Activated CD4-positive, CD25-positive, alpha-beta regulatory T cell treated with anti-CD3 and anti-CD28 coated beads, Interleukin-2, amount 50 U/mL, for 16 hours (primary cell): Measurements from ENCODE around the gene PTPN3.
"Not testable (repeated sequence)": the region's sequence is repeated elsewhere in the genome, so short reads cannot be mapped to it uniquely, and the experiment has no call there.

ENCODE experiments used
- DNase-seq: peaks from one replicate; pipeline ENCODE4 v3.0.0-alpha.2; 2020; ENCODE audit warnings: low read depth, low spot score

The PTPN3 gene

GRCh38 chr9:109498195-109499092 lies at the start of gene PTPN3:
PTPN3 (minus strand) TSS chr9:109498307; CDS start chr9:109463434, 34,873 bp downstream.
- no peak for DNase-seq

DNA sequence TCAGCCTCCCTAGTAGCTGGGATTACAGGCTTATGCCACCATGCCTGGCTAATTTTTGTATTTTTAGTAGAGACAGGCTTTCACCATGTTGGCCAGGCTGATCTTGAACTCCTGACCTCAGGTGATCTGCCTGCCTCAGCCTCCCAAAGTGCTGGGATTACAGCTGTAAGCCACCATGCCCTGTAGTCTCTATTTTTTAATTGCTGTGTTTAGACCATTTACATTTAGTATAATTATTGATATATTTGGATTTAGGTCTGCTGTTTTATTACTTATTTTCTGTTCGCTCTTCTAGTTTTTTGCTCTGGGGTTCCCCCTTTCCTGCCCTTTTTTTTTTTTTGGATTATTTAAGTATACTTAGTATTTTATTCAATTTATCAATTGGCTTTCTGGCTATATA lies 46.8 kb upstream of the PTPN3 start:
- not testable (repeated sequence) for DNase-seq

DNA sequence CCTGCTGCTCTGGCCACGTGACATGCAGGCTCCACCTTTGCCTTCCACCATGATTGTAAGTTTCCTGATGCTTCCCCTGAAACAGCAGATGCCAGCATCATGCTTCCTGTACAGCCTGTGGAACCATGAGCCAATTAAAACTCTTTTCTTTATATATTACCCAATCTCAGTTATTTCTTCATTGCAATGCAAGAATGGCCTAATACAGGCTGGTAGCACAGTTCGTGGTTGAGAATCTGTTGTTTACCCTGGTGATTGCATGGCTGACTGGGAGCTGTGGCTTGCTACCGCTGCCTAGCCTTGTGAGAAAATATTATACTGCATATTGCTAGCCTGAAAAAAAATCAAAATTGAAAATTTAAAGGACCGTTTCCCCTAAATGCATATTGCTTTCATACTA lies 44.8 kb upstream of the PTPN3 start:
- DNase-seq: no peak

DNA sequence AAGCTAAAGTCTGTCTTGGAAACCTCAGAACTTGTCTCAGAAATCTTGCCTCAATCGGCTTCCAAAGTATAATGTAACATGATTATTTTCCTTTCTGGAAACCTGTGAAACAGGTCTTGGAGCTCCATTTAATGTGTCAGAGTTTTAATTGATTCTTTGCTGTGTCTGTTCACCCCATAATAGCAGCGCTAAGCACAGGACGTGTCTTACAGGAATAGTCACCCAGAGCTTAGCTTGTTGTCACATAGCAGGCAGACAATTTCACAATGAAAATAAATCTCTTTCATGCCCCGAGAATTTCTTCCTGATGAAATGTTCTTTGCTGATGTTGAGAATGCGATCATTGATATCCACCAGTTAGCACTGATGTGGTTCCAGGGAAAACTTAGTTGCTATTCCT lies 40.2 kb upstream of the PTPN3 start:
- DNase-seq: no peak

GRCh38 chr9:109537288-109537687 lies 39.2 kb upstream of the PTPN3 start:
- no peak for DNase-seq

GRCh38 chr9:109536859-109537258 lies 38.8 kb upstream of the PTPN3 start:
- no peak for DNase-seq

GRCh38 chr9:109535365-109535764 lies 37.3 kb upstream of the PTPN3 start:
- DNase-seq: no peak

- no peak for DNase-seq
Observed at GRCh38 chr9:109534151-109534550, 36.0 kb upstream of the PTPN3 start.

GRCh38 chr9:109532652-109533051 lies 34.5 kb upstream of the PTPN3 start:
- DNase-seq: not testable (repeated sequence)

DNA sequence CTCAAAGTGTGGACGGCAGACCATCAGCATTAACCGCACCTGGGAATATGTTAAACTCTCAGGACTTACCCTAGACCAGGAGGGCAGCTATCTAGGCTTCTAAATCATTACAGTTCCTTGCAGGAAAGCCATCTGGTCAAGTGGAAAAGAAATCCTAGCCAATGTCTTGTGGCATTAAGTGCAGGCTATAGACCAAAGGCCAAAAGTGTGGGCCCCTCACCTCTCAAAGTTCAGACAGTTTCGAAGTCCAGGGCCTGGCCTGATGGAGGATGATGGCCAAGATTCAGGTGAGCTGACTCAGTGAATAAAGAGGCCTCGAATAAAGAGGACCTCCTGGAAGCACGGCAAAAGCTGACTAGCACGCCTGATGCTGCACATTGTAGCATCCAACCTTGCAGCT lies 24.0 kb upstream of the PTPN3 start:
- no peak for DNase-seq

GRCh38 chr9:109520475-109521132 lies 22.5 kb upstream of the PTPN3 start:
- DNase-seq: no peak

- DNase-seq: no peak
Observed at GRCh38 chr9:109519366-109519765, 21.3 kb upstream of the PTPN3 start.

DNA sequence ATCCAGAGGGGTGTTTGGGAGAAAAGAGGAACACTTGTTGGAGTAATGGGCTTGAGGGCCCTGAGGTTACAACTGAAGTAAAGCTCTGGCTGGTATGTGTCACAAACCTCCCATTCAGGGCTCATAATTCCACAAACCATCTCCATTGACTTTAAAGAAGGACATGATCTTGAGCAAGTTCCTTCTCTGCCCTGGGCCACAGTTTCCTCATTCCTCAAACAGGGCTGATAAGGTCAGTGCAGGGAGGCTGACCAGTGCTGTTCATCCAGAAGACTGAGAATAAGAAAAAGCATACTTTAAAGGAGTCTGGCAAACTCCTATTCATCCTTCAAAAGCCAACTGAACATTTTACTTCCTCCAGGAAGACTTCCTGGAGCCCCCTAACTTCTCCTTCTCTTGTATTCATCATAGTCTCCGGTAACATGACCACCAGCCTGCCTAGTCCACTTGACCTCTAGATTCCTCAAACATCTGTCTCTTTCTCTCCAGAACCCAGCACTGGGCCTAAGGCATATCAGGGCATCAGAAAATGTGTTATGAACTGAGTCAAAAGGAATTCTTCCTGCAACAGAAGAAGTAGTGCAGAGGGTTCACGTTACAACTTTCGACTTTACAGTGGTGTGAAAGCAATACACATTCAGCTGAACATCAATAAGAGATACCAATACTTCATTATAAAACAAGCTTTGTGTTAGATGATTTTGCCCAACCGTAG lies 20.7 kb upstream of the PTPN3 start:
- no peak for DNase-seq

- DNase-seq: no peak
Observed at GRCh38 chr9:109517901-109518377, 19.8 kb upstream of the PTPN3 start.

- no peak for DNase-seq
Observed at GRCh38 chr9:109513871-109514270, 15.8 kb upstream of the PTPN3 start.

- no peak for DNase-seq
Observed at GRCh38 chr9:109512170-109512756, 14.2 kb upstream of the PTPN3 start.

GRCh38 chr9:109510506-109510905 lies 12.4 kb upstream of the PTPN3 start:
- no peak for DNase-seq

- not testable (repeated sequence) for DNase-seq
Observed at GRCh38 chr9:109510042-109510441, 11.9 kb upstream of the PTPN3 start.

- no peak for DNase-seq
Observed at GRCh38 chr9:109509611-109510010, 11.5 kb upstream of the PTPN3 start.

DNA sequence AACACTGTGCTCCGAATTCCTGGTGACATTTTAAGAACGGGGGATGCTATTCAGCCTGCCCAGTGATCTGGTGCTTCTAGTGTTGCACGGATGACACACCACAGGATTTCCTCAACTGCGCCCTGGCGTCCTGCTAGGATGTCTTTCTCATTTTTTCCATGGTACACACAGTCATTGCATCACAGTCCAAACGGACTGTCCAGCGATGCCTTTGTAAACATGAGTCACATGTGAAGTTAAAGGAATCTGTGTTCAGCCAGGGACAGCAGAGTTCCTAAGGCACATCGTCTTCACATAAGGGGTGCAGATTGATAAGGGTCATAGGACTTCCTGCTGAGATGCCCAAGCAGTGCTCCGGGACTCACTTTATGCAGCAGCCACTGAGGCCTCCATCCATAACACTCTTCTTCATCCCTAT lies 9.3 kb upstream of the PTPN3 start:
- DNase-seq: no peak

- no peak for DNase-seq
Observed at GRCh38 chr9:109506097-109506712, 8.1 kb upstream of the PTPN3 start.
